ENCODE measurements around the gene DNAL1.

DNA sequence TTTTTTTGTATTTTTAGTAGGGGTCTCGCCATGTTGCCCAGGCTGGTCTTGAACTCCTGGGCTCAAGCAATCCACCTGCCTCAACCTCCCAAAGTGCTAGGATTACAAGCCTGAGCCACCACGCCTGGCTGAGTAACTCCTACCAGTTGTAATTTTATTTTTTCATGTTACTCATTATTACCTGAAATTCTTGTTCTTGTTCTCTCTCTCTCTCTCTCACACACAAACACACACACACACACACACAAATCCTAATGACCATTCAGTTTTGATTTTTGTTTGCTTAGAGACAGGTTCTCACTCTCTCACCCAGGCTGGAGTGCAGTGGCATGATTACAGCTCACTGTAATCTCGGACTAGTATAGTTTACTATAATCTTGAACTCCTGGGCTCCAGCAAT is 30.2 kb downstream of the DNAL1 start:
- no peak for TF ChIP-seq CTCF (IDR thresholded peaks at IDR 0.05 in 8 of 11, conservative IDR thresholded peaks at IDR 0.05 in 3 of 11)
- TF ChIP-seq POLR2A (IDR thresholded peaks at IDR 0.05), result no peak
